ENCODE results near the gene SMYD4. TPM values are rescaled to one million over a fixed set of nuclear protein-coding genes. Genes with fewer than 3 reads are reported as not detected.
"Not testable (repeated sequence)": the region's sequence is repeated elsewhere in the genome, so short reads cannot be mapped to it uniquely, and the experiment has no call there.

Gene SMYD4
- 10.6 and 12.2 TPM in 2 replicates for total RNA-seq

DNA sequence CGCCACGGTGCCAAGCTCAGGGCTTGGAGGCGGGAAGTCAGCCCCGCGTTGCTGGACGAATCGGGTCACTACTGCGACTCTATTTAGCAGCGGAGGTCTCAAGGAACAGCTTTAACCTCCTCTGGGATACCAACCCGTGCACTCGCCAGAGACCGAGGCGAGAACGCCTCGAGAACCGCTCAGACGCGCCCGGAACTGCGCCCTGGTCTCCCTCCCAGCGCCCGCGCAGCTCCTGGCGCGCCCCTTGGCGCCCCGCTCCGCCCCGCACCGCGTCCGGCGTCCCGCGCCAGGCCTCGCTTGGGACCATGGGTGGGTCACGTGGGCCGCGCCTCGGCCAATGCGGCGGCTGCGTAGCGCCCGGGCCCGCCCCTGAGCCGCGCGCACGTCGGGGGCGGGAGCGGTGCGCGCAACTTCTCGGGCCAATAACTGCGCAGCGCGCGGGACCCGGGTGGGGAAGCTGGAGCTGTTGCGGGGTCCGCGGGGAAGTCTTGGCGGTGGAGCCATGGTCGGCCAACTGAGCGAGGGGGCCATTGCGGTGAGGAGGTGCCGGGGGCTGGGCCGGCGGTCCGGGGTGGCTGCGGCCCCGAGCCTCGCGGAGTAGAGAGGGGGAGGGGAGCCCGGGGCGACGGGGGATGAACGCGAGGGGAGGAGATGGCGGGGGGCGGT lies at the start of gene SMYD4, which contains the start of gene RPA1:
SMYD4 (minus strand) TSS at position 311 of the 666 bp plus-strand sequence. CDS start 1,908 bp downstream, outside the sequence.
RPA1 (plus strand) TSS at position 414 of the 666 bp plus-strand sequence; CDS start at position 503, 89 bp downstream.
- peak; percentile 53 for DNase-seq (ENCODE audit: low read depth, low spot score)

- DNase-seq (ENCODE audit: low read depth, low spot score): no peak
Measured at GRCh38 chr17:1878419-1879121, 48.9 kb upstream of the SMYD4 start.

- no peak for DNase-seq (ENCODE audit: low read depth, low spot score)
Measured at GRCh38 chr17:1875597-1875996, 45.9 kb upstream of the SMYD4 start.

- DNase-seq (ENCODE audit: low read depth, low spot score): no peak
Measured at GRCh38 chr17:1873418-1873817, 43.7 kb upstream of the SMYD4 start.

GRCh38 chr17:1872976-1873375 lies 43.3 kb upstream of the SMYD4 start:
- DNase-seq (ENCODE audit: low read depth, low spot score): no peak

DNA sequence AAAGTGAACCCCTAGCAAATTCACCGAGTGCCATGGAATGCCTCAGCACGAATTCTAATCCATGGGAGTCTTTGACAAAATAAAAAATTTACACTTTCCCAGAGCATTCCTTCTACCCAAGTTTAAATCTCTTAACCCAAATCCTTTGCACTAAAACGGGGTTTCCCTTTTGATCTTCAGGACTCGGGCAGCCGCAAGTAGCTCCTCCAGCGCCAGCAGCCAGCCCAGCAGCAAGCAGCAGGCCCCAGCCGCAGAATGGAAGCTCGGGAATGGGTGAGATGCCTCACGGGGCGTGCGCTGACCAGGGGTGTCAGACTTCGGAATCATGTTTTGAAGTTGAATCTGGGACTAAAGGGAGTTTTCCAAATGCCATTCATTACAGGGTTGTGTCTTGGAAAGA lies 42.6 kb upstream of the SMYD4 start:
- no peak for DNase-seq (ENCODE audit: low read depth, low spot score)

DNA sequence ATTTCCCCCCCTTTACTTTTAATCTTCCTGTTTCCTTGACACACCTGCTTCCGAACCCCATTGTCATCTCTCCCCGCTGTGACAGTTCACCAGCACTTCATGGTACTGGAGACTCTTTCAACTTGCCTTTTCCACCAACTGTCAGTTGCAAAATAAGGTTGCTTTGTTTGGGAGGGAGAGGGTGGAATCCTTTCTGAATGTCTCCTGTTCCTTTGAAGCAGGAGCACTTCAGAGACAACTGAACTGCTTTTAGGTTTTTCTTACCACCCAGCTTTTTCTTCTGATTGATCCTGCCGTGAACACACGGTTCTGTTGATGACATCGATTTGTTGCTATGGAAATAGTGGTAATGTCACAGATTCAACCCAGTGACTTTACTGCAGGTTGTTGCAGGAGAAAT lies 42.1 kb upstream of the SMYD4 start:
- no peak for DNase-seq (ENCODE audit: low read depth, low spot score)

DNA sequence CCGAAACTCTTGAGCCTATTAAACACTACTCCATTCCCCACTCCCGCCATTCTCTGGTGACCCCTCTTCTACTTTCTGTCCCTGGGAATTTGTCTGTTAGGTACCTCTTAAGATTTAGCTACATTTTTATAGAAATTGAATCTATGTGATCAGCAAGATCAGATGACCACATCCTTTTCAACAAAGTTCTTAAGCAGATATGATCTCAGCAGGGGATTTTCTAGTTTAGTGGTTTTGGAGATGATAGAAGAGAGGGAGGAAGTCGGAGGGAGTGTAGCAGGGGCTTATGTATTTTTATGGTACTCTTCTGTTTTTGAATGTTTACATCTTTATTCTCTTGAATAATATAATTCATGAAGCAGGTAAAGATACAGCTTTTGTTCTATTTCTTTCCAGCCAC lies 40.9 kb upstream of the SMYD4 start:
- DNase-seq (ENCODE audit: low read depth, low spot score): no peak

DNA sequence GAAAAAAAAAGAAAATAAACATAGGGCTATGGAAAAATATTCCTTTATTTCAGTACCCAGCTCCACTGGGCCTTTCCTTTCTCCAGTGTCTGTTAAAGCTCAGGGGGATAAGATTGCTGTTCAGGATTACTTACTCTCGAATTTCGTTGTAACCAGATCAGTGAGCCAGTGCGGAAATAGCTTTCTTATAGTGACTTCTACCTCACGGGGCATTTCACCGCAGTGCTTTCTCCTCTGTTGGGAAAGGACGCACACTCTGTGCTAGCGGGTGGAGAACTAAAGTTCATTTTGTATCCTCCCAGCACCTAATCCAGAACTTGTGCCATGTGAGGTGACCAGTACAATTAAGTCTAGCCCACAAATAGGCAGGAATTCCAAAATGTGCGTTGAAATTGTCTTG lies 38.4 kb upstream of the SMYD4 start:
- DNase-seq (ENCODE audit: low read depth, low spot score): no peak

GRCh38 chr17:1867307-1867706 lies 37.6 kb upstream of the SMYD4 start:
- no peak for DNase-seq (ENCODE audit: low read depth, low spot score)

- no peak for DNase-seq (ENCODE audit: low read depth, low spot score)
Measured at GRCh38 chr17:1865252-1866037, 35.7 kb upstream of the SMYD4 start.

DNA sequence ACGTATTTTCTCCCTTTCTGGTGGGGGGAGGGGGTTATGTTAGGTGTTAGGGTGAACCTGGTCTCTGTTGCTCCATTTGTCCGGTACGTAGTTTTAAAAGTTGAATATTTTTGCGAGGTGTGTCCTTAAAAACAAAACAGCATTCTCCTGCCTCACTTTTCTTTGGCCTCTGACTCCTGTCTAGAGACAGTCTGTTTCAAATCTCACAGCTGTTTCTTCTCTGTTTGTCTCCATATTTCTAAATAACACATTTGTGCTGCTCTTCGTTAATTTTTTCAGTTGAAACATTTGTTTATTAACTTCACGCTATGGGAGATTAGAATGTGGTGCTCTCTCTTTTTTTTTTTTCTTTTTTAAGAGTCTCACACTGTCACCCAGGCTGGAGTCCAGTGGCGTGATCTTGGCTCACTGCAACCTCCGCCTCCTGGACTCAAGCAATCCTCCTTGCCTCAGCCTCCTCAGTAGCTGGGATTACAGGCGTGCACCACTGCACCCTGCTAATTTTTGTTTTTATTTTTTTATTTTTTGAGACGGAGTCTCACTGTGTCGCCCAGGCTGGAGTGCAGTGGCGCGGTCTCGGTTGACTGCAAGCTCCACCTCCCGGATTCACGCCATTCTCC lies 31.8 kb upstream of the SMYD4 start:
- no peak for DNase-seq (ENCODE audit: low read depth, low spot score)

DNA sequence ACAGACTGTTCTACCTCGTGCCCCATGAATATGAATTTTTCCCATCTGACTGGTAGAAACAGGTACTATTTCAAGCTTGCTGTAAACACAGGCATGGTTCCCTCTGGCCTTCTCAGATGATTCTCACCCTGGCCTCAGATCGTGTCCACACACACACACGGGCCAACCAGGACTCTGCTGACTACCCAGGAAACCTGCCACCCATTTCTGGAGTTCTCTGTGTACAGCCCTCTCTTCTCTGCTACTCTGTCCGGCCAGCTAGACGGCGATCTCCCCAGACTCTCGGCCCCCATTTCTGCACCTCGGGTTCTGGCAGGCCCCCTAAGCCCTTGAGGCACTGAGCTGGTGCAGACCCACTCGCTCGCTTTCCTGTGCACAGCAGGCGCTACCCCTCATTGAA lies 31.3 kb upstream of the SMYD4 start:
- DNase-seq (ENCODE audit: low read depth, low spot score): no peak

- DNase-seq (ENCODE audit: low read depth, low spot score): not testable (repeated sequence)
Measured at GRCh38 chr17:1856462-1856861, 26.8 kb upstream of the SMYD4 start.

- DNase-seq (ENCODE audit: low read depth, low spot score): no peak
Measured at GRCh38 chr17:1853698-1854097, 24.0 kb upstream of the SMYD4 start.

GRCh38 chr17:1852327-1852726 lies 22.6 kb upstream of the SMYD4 start:
- no peak for DNase-seq (ENCODE audit: low read depth, low spot score)

DNA sequence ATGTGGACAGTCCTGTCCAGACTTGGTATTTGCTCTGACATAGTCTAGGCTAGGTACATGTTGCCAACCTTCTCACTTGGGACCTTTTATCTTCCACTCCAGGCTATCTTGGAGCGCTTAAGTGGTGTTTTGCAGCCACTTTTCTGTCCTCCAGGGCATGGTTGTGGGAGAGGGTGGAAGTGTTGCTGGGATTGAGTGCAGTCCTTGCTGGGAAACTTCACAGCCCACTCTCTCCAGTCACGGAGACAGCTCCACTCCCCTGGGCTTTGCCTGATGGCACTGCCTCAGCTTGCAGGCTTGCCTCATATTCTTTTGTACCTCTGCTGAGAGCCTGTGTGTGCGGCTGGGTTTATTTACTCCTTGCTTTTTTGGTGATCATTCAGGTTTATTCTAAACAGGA lies 17.5 kb upstream of the SMYD4 start:
- no peak for DNase-seq (ENCODE audit: low read depth, low spot score)

- no peak for DNase-seq (ENCODE audit: low read depth, low spot score)
Measured at GRCh38 chr17:1843947-1844346, 14.2 kb upstream of the SMYD4 start.

- DNase-seq (ENCODE audit: low read depth, low spot score): no peak
Measured at GRCh38 chr17:1839516-1839915, 9.8 kb upstream of the SMYD4 start.

DNA sequence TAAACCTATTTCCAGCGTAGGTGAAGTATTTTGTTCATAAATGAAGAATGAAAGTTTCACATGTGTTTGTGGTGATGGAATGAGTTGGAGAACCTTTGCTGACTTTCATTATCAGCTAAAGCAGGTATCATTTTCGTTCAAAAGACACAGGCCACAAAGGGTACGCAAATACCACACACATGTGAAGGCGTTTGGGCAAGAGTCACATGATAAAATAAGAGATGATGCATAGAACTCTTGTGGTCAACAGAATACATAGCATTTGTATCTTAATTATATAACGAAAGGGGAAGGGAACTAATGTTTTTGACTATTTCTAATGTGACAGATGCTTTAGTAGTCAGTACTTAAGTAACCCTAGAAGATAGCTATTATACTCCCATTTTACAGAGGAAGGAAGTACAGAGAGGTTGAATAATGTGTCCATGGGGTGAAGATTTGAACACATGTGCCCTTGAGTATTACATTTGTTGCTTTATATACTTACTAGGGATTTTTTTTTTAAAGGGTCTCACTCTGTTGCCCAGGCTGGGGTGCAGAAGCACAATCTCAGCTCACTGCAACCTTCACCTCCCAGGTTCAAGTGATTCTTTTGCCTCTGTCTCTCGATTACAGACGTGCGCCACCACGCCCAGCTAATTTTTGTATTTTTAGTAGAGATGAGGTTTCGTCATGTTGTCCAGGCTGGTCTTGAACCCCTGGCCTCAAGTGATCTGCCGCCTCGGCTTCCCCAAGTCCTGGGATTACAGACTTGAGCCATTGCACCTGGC lies 4.9 kb upstream of the SMYD4 start:
- DNase-seq (ENCODE audit: low read depth, low spot score): no peak

DNA sequence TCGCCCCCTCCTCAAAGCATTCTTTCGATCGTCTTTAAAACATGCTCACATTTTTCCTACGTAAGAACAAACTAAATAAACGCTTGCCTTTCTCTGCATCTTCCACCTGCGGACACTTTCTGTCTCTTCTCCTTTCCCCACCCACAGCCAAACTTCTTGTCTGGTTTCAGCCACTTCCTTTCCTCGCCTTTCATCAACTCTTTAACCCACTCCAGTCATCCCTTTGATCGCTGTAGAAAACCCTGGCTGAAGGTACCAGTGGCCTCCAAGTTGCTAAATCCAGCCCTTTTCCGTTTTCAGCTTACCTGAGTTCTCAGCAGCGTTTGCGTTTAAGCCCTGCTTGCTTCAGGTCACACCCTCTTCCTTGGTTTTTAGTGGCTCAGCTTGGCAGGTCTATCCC lies 586 bp upstream of the SMYD4 start:
- no peak for DNase-seq (ENCODE audit: low read depth, low spot score)

All from pulmonary artery endothelial cell (primary cell).